Measurements from ENCODE around the gene DISC1. TPM values are rescaled to one million over a fixed set of nuclear protein-coding genes. Genes with fewer than 3 reads are reported as not detected.
"Not testable (repeated sequence)": the region's sequence is repeated elsewhere in the genome, so short reads cannot be mapped to it uniquely, and the experiment has no call there.

DISC1 gene
- total RNA-seq, 2 experiments from 2014 or later: 4.8 to 5.0 TPM

DNA sequence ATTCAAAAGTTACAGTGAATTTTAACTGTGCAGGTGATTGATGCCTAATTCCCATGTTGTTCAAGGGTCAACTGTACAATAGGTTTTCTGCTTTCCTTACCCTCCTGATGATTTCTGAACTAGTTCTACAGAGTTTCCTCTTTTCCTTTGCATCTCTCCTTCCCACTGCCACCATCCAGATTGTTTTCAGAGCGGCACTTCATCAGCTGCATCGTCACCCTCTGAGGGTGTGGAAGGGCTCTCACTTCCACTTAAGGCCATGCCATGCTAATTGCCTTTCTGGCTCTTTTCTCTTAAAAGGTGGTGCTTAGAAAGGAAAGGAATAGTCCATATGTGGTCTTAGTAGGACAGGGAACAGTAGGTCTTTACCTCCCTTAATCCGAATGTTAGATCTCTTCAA, 39.1 kb downstream of the DISC1 start:
- H3K4me3 Mint-ChIP-seq: no peak overlapping the region
- intact Hi-C loops (cut with micrococcal nuclease): no loop called here

DNA sequence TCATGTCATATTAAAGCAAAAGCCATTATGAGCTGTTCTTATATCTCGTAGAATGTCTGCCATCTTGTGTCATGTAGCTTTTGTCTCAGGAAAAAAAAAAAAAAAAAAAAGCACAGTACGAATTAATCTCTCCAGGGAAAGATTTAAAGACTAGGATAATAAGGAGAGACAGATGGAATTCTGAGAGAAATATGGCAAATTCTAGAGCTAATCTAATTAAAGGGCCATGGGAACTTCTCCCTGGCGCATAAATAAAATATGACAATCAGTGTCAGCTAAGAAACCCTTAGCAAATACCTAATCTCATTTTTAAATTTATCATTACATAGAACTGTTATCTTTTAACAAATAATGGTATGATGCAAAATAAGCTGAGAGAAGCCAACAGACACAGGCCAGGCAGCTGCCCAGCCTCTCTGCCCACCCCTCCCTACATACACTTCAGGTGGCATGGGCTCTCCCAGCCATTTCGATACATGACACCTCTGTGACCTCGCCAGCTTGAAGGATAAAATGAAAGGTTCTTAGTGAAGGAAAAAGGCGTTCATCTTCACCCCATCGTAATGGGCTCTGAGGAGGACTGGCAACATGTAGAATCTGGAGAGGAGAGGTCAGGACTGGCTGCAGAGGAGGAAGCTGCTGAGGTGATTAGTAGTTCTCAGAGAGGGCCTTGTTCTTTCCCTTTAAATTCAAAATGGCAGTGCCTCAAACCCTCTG, 39.8 kb downstream of the DISC1 start:
- Mint-ChIP-seq H3K4me3 (no peak overlapping the region), H3K36me3 (ENCODE audit: low read depth) (peaks cover 14% of the 10 kb centered on the region), H3K4me1 (ENCODE audit: low read depth) (no peaks in the 10 kb centered on the region), H3K9me3 (peaks cover 34% of the 10 kb centered on the region), H3K27me3 (ENCODE audit: low read depth) (no peaks in the 10 kb centered on the region), H3K27ac (no peak overlapping the region)
- intact Hi-C loops (cut with micrococcal nuclease): no loop called here
- CTCF ChIA-PET: interaction anchor here (1.2 kb wide), 1 partner anchor 139 kb away, joined by 4 read pairs; no protein-coding TSS in a partner anchor
- no peak for DNase-seq

More for the DNA sequence above, 39.1 kb downstream of the DISC1 start:
- Mint-ChIP-seq H3K36me3 (ENCODE audit: low read depth) (peaks cover 14% of the 10 kb centered on the region), H3K27me3 (ENCODE audit: low read depth) (no peaks in the 10 kb centered on the region), H3K9me3 (peaks cover 31% of the 10 kb centered on the region), H3K4me1 (ENCODE audit: low read depth) (peaks cover 2% of the 10 kb centered on the region), H3K27ac (no peak overlapping the region)
- CTCF ChIA-PET: interaction anchor here (1.2 kb wide), 1 partner anchor 140 kb away, joined by 4 read pairs; no protein-coding TSS in a partner anchor
- no peak for DNase-seq

- H3K36me3 Mint-ChIP-seq (ENCODE audit: low read depth): peaks cover 14% of the 10 kb centered on the region
- H3K4me3 Mint-ChIP-seq: no peak overlapping the region
- DNase-seq: no peak
- CTCF ChIA-PET: interaction anchor here (1.2 kb wide), 1 partner anchor 139 kb away, joined by 4 read pairs; no protein-coding TSS in a partner anchor
- H3K27ac Mint-ChIP-seq: no peak overlapping the region
- H3K27me3 Mint-ChIP-seq (ENCODE audit: low read depth): no peaks in the 10 kb centered on the region
- intact Hi-C loops (cut with micrococcal nuclease): no loop called here
- peaks cover 4% of the 10 kb centered on the region for H3K4me1 Mint-ChIP-seq (ENCODE audit: low read depth)
- H3K9me3 Mint-ChIP-seq: peaks cover 31% of the 10 kb centered on the region
These were observed 40.5 kb downstream of the DISC1 start for GRCh38 chr1:231666937-231667608.

GRCh38 chr1:231667896-231668506, 41.4 kb downstream of the DISC1 start:
- H3K27ac Mint-ChIP-seq: no peak overlapping the region
- CTCF ChIA-PET: no interaction called here
- no peak for DNase-seq
- H3K4me1 Mint-ChIP-seq (ENCODE audit: low read depth): peaks cover 10% of the 10 kb centered on the region
- intact Hi-C loops (cut with micrococcal nuclease): no loop called here
- no peaks in the 10 kb centered on the region for H3K27me3 Mint-ChIP-seq (ENCODE audit: low read depth)
- peaks cover 27% of the 10 kb centered on the region for H3K9me3 Mint-ChIP-seq
- no peak overlapping the region for H3K4me3 Mint-ChIP-seq
- peaks cover 10% of the 10 kb centered on the region for H3K36me3 Mint-ChIP-seq (ENCODE audit: low read depth)

DNA sequence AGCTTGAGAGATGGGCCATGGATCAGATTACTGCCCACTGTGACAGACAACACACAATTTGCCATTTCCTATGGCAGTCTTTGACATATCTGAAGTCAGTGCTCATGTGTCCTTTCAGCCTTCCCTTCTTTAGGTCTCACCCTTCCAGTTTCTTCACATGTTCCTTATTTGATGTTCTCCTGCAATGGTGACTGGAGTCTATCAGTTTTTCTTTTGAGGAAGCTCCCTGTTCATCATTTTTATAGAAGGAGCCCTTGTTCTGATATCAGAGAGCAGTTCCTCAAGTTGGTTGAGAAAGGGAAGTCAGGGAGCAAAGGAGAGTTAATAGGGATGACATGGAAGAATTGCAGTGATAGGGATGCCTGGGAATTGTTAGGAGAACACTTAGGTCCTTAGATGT, 42.2 kb downstream of the DISC1 start:
- H3K36me3 Mint-ChIP-seq (ENCODE audit: low read depth): peaks cover 10% of the 10 kb centered on the region
- CTCF ChIA-PET: no interaction called here
- no peak overlapping the region for H3K27ac Mint-ChIP-seq
- DNase-seq: no peak
- intact Hi-C loops (cut with micrococcal nuclease): no loop called here
- no peaks in the 10 kb centered on the region for H3K27me3 Mint-ChIP-seq (ENCODE audit: low read depth)
- peaks cover 18% of the 10 kb centered on the region for H3K4me1 Mint-ChIP-seq (ENCODE audit: low read depth)
- peaks cover 24% of the 10 kb centered on the region for H3K9me3 Mint-ChIP-seq
- no peak overlapping the region for H3K4me3 Mint-ChIP-seq

GRCh38 chr1:231669864-231670621, 43.5 kb downstream of the DISC1 start:
- intact Hi-C loops (cut with micrococcal nuclease); CTCF ChIA-PET; H3K36me3 Mint-ChIP-seq (ENCODE audit: low read depth); H3K4me3 Mint-ChIP-seq; DNase-seq; H3K27ac Mint-ChIP-seq; H3K27me3 Mint-ChIP-seq (ENCODE audit: low read depth): not testable (repeated sequence)
- peaks cover 30% of the 10 kb centered on the region for H3K4me1 Mint-ChIP-seq (ENCODE audit: low read depth)
- peaks cover 24% of the 10 kb centered on the region for H3K9me3 Mint-ChIP-seq

GRCh38 chr1:231670755-231671154, 44.2 kb downstream of the DISC1 start:
- DNase-seq: no peak
- Mint-ChIP-seq H3K4me1 (ENCODE audit: low read depth) (peaks cover 36% of the 10 kb centered on the region), H3K4me3 (no peak overlapping the region), H3K27ac (no peak overlapping the region), H3K9me3 (peaks cover 24% of the 10 kb centered on the region), H3K36me3 (ENCODE audit: low read depth) (peaks cover 10% of the 10 kb centered on the region), H3K27me3 (ENCODE audit: low read depth) (no peaks in the 10 kb centered on the region)
- intact Hi-C loops (cut with micrococcal nuclease): no loop called here
- CTCF ChIA-PET: interaction anchor here (0.6 kb wide), 1 partner anchor 12 kb away, joined by 3 read pairs; no protein-coding TSS in a partner anchor

DNA sequence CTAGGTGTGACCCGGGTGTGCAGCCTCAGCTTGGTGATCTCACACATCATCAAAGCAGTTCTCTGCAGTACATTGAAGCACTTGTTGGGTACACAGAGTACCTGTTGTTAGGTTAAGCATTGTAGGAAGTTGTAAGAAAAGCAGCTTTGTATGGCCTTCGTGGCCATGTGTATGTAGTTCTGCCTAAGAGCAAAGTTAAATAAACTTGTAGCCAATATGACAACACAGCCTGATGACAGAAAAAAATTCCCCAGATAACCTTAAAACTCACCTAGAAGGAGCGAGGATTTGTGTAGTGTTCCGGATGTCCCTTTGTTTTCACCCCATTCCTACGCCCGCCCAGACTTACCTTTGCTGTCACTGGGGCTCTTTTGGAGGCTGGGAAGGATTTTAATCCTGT, 48.0 kb downstream of the DISC1 start:
- Mint-ChIP-seq H3K9me3 (peaks cover 15% of the 10 kb centered on the region), H3K36me3 (ENCODE audit: low read depth) (peaks cover 5% of the 10 kb centered on the region)
- peak; percentile 11 for DNase-seq

DNA sequence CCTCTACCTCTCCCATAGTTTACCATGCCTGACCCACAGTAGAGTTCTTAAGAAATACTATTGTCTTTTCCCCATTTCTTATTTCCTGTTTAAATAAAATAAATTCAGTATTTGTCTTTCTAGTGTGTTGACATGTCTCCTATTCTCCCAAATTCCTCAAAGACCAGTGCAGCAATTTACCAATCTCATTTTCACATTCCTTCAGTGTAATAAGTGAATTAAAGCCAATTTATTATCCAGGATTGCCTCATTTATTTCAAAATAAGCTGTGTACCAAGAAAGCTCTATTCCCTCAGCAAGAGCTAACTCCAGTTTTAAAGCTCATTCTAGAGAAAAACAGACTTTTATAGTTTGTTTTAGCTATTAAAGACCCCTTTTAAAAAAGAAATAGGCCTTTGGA, 49.9 kb downstream of the DISC1 start:
- Mint-ChIP-seq H3K27me3 (ENCODE audit: low read depth) (no peaks in the 10 kb centered on the region), H3K4me1 (ENCODE audit: low read depth) (peaks cover 39% of the 10 kb centered on the region), H3K36me3 (ENCODE audit: low read depth) (no peaks in the 10 kb centered on the region), H3K4me3 (no peak overlapping the region), H3K9me3 (no peaks in the 10 kb centered on the region), H3K27ac (no peak overlapping the region)
- CTCF ChIA-PET: interaction anchor here (1.0 kb wide), 1 partner anchor 81 kb away, joined by 3 read pairs; no protein-coding TSS in a partner anchor
- DNase-seq: no peak
- intact Hi-C loops (cut with micrococcal nuclease): no loop called here

More for the DNA sequence above, 48.0 kb downstream of the DISC1 start:
- no peak overlapping the region for H3K4me3 Mint-ChIP-seq
- H3K4me1 Mint-ChIP-seq (ENCODE audit: low read depth): peaks cover 39% of the 10 kb centered on the region
- CTCF ChIA-PET: interaction anchor here (0.7 kb wide), 1 partner anchor 83 kb away, joined by 3 read pairs; no protein-coding TSS in a partner anchor
- no peaks in the 10 kb centered on the region for H3K27me3 Mint-ChIP-seq (ENCODE audit: low read depth)
- intact Hi-C loops (cut with micrococcal nuclease): no loop called here
- H3K27ac Mint-ChIP-seq: no peak overlapping the region

GRCh38 chr1:231677442-231677841, 50.9 kb downstream of the DISC1 start:
- Mint-ChIP-seq H3K9me3 (no peaks in the 10 kb centered on the region), H3K4me1 (ENCODE audit: low read depth) (peaks cover 32% of the 10 kb centered on the region), H3K4me3 (no peak overlapping the region), H3K27me3 (ENCODE audit: low read depth) (no peaks in the 10 kb centered on the region), H3K36me3 (ENCODE audit: low read depth) (no peaks in the 10 kb centered on the region), H3K27ac (no peak overlapping the region)
- no peak for DNase-seq
- intact Hi-C loops (cut with micrococcal nuclease): no loop called here
- CTCF ChIA-PET: interaction anchor here (1.0 kb wide), 1 partner anchor 80 kb away, joined by 3 read pairs; no protein-coding TSS in a partner anchor

- DNase-seq: no peak
- peaks cover 29% of the 10 kb centered on the region for H3K4me1 Mint-ChIP-seq (ENCODE audit: low read depth)
- no peaks in the 10 kb centered on the region for H3K27me3 Mint-ChIP-seq (ENCODE audit: low read depth)
These were observed 51.4 kb downstream of the DISC1 start for GRCh38 chr1:231678011-231678432.

GRCh38 chr1:231679109-231679508, 52.5 kb downstream of the DISC1 start:
- DNase-seq: no peak
- H3K4me1 Mint-ChIP-seq (ENCODE audit: low read depth): peaks cover 19% of the 10 kb centered on the region
- H3K4me3 Mint-ChIP-seq: no peak overlapping the region
- intact Hi-C loops (cut with micrococcal nuclease): no loop called here
- H3K36me3 Mint-ChIP-seq (ENCODE audit: low read depth): no peaks in the 10 kb centered on the region
- no peak overlapping the region for H3K27ac Mint-ChIP-seq
- no peaks in the 10 kb centered on the region for H3K27me3 Mint-ChIP-seq (ENCODE audit: low read depth)
- H3K9me3 Mint-ChIP-seq: no peaks in the 10 kb centered on the region
- CTCF ChIA-PET: no interaction called here

More at GRCh38 chr1:231678011-231678432, 51.4 kb downstream of the DISC1 start:
- Mint-ChIP-seq H3K9me3 (no peaks in the 10 kb centered on the region), H3K27ac (no peak overlapping the region), H3K4me3 (no peak overlapping the region), H3K36me3 (ENCODE audit: low read depth) (no peaks in the 10 kb centered on the region)
- intact Hi-C loops (cut with micrococcal nuclease): no loop called here
- CTCF ChIA-PET: no interaction called here
